HG03039 (cell line): Measurements from ENCODE around the gene GRIN3B.

Experiments
- ATAC-seq: cut with Tn5 transposase; IDR thresholded peaks from one replicate; pipeline ENCODE4 v1.9.1; 2021; ENCODE audit warnings: mild to moderate bottlenecking, moderate library complexity; ENCODE audit not compliant: unreplicated experiment

Gene GRIN3B

GRCh38 chr19:990746-991145 lies 9.5 kb upstream of the GRIN3B start:
- no peak for ATAC-seq

- ATAC-seq, result no peak
Measured at GRCh38 chr19:991174-991931, 8.9 kb upstream of the GRIN3B start.

DNA sequence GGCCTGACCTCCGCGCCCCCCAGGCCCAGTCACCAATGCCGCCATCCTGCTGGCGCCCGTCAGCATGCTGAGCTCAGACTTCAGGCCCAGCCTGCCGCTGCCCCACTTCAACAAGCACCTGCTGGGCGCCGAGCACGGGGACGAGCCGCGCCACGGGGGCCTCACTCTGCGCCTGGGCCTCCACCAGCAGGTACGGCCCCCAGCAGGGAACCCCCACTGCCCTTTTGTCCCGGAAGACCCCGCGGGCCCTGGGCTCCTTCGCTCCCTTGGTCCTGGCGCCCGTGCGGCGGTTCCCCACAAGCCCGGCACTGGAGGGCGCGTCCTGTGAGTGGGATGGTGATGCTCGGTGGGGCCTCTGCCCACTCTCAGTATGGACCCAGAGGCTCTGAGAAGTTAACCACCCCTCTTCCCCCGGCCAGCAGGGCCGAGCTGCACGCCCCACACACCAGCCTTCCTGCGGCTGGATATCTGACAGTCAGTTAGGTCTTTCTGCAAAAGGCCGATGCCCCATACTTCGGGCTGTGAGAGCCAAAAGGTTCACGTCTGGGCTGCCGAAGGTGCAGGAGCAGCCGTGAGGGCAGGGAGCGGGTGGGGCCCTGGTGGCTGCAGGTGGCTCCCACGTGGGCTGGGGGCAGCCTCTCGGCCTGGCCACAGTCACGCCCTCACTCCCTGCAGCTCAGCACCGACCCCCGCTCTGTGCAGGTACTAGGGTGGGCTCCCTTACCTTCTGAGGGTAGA lies 8.1 kb upstream of the GRIN3B start:
- ATAC-seq, result no peak

DNA sequence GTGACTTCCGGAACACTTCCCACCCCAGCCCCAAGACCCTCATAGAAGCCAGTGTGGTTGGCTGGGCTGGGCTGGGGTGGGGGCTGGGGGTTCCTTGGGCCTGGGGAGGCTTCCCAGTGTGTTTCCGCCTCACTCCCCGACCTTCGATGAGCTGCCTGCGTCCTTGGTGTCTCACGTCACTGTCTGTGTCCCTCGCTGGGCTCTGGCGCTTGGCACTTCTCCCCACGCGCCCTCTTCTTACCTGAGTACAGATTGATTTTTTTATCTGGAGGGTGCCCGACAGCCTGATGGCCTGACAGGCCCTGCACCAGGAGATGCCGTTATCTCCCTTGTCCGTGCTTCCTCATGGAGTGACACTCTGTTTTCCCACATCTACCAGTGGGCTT lies 7.6 kb upstream of the GRIN3B start:
- no peak for ATAC-seq

DNA sequence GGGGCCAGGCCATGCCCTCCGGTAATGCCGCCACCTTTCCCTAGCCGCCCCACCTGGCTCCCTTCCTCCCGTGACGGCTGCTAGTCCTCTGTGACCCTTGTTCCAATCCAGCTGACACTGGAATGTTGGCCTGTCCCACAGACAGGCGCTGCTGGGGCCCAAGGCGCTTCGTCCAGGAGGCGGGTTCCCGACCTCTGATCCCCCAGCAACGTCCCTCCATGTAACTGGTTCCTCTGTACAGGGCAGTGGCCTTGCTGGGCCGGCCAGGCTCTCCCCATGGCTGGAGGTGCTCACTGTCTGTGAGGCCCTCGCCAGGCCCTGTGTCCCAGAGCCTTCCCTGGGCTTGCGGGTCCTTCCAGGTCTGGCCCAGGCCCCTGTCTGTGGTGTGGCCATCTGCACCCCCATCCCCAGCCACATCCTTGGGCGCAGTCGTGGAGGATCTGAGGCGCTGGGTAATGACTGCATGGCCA lies 6.8 kb upstream of the GRIN3B start:
- no peak for ATAC-seq

DNA sequence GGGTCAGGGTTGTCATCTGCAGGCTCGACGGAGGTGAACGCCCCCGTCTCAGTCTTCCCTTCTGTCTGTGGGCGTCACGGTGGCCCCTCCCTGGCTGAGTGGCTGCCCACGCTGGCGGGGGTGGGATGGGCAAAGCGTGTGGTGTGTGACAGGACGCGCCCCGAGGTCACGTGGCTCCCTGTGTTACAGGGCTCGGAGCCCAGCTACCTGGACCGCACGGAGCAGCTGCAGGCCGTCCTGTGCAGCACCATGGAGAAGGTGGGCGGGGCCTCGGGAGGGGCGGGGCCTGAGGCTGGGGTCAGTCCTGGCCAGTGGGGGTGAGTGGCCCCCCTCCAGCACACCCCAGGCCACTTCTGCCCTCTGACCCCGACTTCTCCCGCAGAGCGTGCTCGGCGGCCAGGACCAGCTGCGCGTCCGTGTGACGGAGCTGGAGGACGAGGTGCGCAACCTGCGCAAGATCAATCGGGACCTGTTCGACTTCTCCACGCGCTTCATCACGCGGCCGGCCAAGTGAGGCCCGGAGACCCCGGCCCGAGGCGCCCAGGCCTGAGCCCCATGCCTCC lies 6.3 kb upstream of the GRIN3B start:
- ATAC-seq, result no peak

DNA sequence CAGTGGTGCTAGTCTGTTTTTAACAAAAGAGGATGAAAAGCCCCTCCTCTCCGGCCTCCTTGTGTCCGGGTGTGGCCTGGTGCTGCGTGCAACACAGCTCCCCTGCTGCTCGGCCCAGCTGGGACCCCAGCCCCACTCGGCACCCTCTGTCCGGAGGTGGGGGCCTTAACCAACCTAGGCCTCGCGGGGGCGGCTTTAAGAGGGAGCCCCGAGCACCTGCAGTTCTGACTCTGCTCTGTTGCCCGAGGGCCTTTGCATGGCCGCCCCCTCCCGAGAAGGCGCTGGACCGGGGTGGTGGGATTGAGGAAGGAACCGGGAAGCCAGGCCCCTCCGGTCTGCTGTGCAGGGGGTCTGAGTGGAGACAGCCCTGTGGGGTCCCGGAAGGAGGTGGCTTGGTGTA lies 5.7 kb upstream of the GRIN3B start:
- no peak for ATAC-seq

GRCh38 chr19:995051-995827 lies 5.0 kb upstream of the GRIN3B start:
- ATAC-seq, result no peak

- no peak for ATAC-seq
Measured at GRCh38 chr19:996051-996838, 4.0 kb upstream of the GRIN3B start.

DNA sequence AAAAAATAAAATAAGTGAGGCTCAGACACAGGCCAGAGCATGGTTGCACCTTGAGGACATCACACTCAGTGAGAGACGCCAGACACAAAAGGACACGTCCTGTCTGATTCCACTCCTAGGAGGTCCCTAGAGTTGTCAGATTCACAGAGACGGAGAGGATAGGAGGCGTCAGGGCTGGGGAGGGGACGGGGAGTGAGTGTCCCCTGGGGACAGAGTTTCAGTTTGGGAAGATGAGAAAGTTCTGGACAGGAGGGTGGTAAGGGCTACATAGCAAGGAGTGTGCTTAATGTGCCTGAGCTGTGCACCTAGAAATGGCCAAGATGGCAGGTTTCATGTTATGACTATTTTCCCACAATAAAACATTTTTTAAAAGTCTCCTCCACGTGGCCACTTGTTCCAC lies 2.2 kb upstream of the GRIN3B start:
- no peak for ATAC-seq

GRCh38 chr19:999379-999719 lies 870 bp upstream of the GRIN3B start:
- ATAC-seq, result no peak

DNA sequence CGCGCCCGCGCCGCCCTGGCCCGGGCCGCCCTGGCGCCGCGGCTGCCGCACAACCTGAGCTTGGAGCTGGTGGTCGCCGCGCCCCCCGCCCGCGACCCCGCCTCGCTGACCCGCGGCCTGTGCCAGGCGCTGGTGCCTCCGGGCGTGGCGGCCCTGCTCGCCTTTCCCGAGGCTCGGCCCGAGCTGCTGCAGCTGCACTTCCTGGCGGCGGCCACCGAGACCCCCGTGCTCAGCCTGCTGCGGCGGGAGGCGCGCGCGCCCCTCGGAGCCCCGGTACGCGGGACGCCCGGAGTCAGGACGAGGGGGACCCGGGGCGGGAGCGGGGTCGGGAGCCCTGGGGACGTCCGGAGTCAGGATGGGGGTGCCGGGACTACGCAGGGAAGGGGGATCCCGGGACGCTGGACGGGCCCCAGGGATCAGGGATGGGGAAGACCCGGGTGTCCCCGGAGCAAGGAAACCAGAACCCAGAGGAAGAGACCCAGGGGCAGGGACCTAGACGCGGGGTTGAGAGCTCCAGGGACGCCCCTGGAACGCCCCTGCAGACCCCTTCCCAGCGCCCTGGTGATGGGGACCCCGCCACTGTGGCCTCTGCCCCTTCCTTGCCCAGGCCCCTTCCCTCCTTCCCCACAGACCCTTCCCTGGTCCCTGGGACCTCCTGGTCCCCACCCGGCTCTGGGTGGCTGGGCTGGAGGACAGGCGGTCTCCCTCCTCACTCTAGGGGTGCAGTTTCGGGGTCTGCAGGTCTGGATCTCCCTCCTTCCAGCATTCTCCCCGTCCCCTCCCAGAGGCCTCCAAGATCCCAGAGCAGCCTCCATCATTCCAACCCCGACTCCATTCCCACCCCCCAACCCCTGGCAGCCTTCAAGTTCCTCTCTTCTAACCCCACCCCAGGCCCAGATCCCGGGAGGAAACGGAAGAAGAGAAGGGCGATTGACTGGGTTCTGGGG lies 645 bp downstream of the GRIN3B start:
- no peak for ATAC-seq

GRCh38 chr19:1001538-1002166 lies 1.4 kb downstream of the GRIN3B start:
- no peak for ATAC-seq

DNA sequence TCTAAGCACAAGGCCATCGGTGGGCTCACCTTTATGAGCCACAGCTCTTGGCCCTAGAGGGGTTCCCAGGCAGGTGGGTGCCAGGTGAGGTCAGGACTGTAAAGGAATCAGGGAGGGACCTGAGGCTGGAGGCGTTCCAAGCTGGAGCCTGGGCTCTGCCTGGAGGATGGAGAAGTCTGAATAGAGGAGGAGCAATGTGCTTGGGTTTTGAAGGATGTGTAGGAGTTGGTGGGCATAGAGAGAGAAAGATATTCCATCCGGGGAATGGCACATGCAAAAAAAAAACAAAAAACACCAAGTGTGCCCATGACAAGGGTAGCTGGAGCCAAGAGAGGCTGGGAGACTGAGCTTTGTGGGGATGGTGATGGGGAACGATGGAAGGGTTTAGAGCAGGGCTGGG lies 2.4 kb downstream of the GRIN3B start:
- ATAC-seq, result no peak

DNA sequence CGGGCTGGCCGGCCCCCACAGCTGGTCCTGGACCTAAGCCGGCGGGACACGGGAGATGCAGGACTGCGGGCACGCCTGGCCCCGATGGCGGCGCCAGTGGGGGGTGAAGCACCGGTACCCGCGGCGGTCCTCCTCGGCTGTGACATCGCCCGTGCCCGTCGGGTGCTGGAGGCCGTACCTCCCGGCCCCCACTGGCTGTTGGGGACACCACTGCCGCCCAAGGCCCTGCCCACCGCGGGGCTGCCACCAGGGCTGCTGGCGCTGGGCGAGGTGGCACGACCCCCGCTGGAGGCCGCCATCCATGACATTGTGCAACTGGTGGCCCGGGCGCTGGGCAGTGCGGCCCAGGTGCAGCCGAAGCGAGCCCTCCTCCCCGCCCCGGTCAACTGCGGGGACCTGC lies 3.1 kb downstream of the GRIN3B start:
- no peak for ATAC-seq

DNA sequence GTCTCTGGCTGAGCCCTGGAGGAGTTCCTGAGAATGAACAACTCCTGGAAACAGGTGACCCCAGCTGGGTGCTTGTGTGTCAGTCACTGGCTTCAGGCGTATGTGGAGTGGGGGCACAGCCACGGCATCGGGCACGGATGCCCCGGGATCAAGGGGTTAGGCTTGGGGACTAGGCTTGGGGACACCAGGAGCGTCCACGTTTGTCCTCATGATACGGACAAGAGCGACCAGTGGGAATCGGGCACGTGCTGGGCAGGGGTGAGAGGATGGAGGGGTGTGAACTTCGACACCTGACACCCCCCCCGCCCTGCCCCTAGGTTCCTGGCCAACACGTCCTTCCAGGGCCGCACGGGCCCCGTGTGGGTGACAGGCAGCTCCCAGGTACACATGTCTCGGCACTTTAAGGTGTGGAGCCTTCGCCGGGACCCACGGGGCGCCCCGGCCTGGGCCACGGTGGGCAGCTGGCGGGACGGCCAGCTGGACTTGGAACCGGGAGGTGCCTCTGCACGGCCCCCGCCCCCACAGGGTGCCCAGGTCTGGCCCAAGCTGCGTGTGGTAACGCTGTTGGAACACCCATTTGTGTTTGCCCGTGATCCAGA lies 4.1 kb downstream of the GRIN3B start:
- ATAC-seq, result no peak

DNA sequence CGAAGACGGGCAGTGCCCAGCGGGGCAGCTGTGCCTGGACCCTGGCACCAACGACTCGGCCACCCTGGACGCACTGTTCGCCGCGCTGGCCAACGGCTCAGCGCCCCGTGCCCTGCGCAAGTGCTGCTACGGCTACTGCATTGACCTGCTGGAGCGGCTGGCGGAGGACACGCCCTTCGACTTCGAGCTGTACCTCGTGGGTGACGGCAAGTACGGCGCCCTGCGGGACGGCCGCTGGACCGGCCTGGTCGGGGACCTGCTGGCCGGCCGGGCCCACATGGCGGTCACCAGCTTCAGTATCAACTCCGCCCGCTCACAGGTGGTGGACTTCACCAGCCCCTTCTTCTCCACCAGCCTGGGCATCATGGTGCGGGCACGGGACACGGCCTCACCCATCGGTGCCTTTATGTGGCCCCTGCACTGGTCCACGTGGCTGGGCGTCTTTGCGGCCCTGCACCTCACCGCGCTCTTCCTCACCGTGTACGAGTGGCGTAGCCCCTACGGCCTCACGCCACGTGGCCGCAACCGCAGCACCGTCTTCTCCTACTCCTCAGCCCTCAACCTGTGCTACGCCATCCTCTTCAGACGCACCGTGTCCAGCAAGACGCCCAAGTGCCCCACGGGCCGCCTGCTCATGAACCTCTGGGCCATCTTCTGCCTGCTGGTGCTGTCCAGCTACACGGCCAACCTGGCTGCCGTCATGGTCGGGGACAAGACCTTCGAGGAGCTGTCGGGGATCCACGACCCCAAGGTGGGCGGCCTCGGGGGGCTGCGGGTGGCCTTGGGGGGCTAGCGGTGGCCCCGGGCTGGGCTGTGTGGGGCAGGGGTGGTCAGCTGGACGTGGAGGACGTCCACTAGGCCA lies 4.8 kb downstream of the GRIN3B start:
- no peak for ATAC-seq
